HG03095 (cell line): Measurements from ENCODE around the gene SET.
"Not testable (repeated sequence)": the region's sequence is repeated elsewhere in the genome, so short reads cannot be mapped to it uniquely, and the experiment has no call there.

Experiments used
- ATAC-seq: cut with Tn5 transposase; IDR thresholded peaks from one replicate; pipeline ENCODE4 v1.9.1; 2021; ENCODE audit warnings: moderate library complexity; ENCODE audit not compliant: unreplicated experiment

Gene SET

GRCh38 chr9:128688501-128689292 lies at the start of gene SET:
Gene SET, plus strand, starts transcription at chr9:128689222. Its CDS starts 361 bp downstream, at chr9:128689583.
- ATAC-seq = peak; percentile 54

GRCh38 chr9:128640603-128641002 lies 48.4 kb upstream of the SET start:
- no peak for ATAC-seq

- ATAC-seq = no peak
Observed at GRCh38 chr9:128642675-128643245, 46.3 kb upstream of the SET start.

GRCh38 chr9:128643519-128644300 lies 45.3 kb upstream of the SET start:
- peak; percentile 64 for ATAC-seq

- not testable (repeated sequence) for ATAC-seq
Observed at GRCh38 chr9:128648206-128648605, 40.8 kb upstream of the SET start.

GRCh38 chr9:128651798-128652197 lies 37.2 kb upstream of the SET start:
- no peak for ATAC-seq

GRCh38 chr9:128653908-128654307 lies 35.1 kb upstream of the SET start:
- no peak for ATAC-seq

GRCh38 chr9:128654481-128654880 lies 34.5 kb upstream of the SET start:
- ATAC-seq = no peak

GRCh38 chr9:128656416-128657343 lies 32.3 kb upstream of the SET start, which contains the start of gene DYNC2I2:
Gene DYNC2I2, minus strand, starts transcription at chr9:128656847. Its CDS starts 121 bp downstream, at chr9:128656726.
- ATAC-seq = peak; percentile 45

- no peak for ATAC-seq
Observed at GRCh38 chr9:128657344-128657704, 31.7 kb upstream of the SET start.

- ATAC-seq = no peak
Observed at GRCh38 chr9:128657796-128658195, 31.2 kb upstream of the SET start.

- not testable (repeated sequence) for ATAC-seq
Observed at GRCh38 chr9:128666481-128666941, 22.5 kb upstream of the SET start.

- no peak for ATAC-seq
Observed at GRCh38 chr9:128669786-128670185, 19.2 kb upstream of the SET start.

- ATAC-seq = no peak
Observed at GRCh38 chr9:128675382-128675781, 13.6 kb upstream of the SET start.

GRCh38 chr9:128677794-128678193 lies 11.2 kb upstream of the SET start:
- ATAC-seq = no peak

- no peak for ATAC-seq
Observed at GRCh38 chr9:128683340-128684064, 5.5 kb upstream of the SET start.

GRCh38 chr9:128684065-128684324 lies 5.0 kb upstream of the SET start:
- ATAC-seq = no peak

GRCh38 chr9:128684325-128685199 lies 4.5 kb upstream of the SET start:
- ATAC-seq = peak; percentile 42
